ENCODE results near the gene ZNF77.

GRCh38 chr19:2964874-2965273, 20.1 kb upstream of the ZNF77 start:
- TF ChIP-seq POLR2A (IDR thresholded peaks at IDR 0.05; ENCODE audit: borderline replicate concordance, extremely low read depth, insufficient read depth, insufficient read length) (no peak), CTCF (IDR thresholded peaks at IDR 0.05 in 2 of 3, conservative IDR thresholded peaks at IDR 0.05 in 1 of 3; ENCODE audit: borderline replicate concordance in 1 of 3, insufficient read depth in 1 of 3, low read depth in 2 of 3, low read length in 2 of 3) (no peak), ZNF274 (IDR thresholded peaks at IDR 0.05; ENCODE audit: low read depth, low read length) (no peak), EZH2 (IDR thresholded peaks at IDR 0.05) (no peak), CEBPB (IDR thresholded peaks at IDR 0.05; ENCODE audit: low read depth) (no peak)

All from HCT116 (cell line).